Measurements from ENCODE around the gene COL24A1. TPM values are rescaled to one million over a fixed set of nuclear protein-coding genes. Genes with fewer than 3 reads are reported as not detected.

Gene COL24A1
- total and polyA plus RNA-seq, 2 donors (not counting 1 experiment from before 2014, with no cell fraction given), result not detected

DNA sequence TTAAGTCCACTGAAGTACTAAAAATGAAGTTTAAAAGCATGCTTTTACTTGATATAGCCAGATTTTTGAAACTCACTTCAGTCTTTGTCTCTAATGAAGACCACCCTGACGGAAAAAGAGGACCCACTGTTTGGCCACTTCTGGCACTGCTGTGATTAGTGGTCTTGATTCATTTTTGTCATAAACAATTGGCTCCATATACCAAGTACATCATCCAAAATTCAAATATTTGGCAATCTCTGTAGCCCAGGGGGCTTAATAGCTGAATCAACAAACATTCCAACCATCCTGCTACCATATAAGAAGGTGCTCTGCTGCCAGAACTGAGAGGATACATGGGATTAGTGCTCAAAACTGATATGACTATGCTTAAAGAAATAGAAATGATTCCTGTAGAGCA, 156.0 kb downstream of the COL24A1 start:
- no peaks in the 10 kb centered on the region for H3K79me2 ChIP-seq (ENCODE audit: control insufficient read depth, insufficient read depth, low read length)
- CTCF ChIA-PET, result no interaction called here
- no peak overlapping the region for H2AFZ ChIP-seq (ENCODE audit: insufficient read depth, low read depth, low read length, poor library complexity, severe bottlenecking)
- no peak overlapping the region for H3K4me3 Mint-ChIP-seq
- POLR2A ChIA-PET, result no interaction called here
- no peak overlapping the region for H3K27ac ChIP-seq (ENCODE audit: low read length in 2 of 2)
- H3K4me1 ChIP-seq (ENCODE audit: control insufficient read depth in 2 of 2, insufficient read depth in 2 of 2, low read length in 2 of 2), result no peaks in the 10 kb centered on the region
- H3K9me3 Mint-ChIP-seq (ENCODE audit: insufficient read depth), result peaks cover 5% of the 10 kb centered on the region
- no peaks in the 10 kb centered on the region for H3K36me3 ChIP-seq (replicated peaks in 1 of 2; ENCODE audit: control extremely low read depth in 1 of 2, control insufficient read depth in 1 of 2, extremely low read depth in 1 of 2, insufficient read depth in 2 of 2, low read length in 1 of 2)
- TF ChIP-seq, protein P1, sequence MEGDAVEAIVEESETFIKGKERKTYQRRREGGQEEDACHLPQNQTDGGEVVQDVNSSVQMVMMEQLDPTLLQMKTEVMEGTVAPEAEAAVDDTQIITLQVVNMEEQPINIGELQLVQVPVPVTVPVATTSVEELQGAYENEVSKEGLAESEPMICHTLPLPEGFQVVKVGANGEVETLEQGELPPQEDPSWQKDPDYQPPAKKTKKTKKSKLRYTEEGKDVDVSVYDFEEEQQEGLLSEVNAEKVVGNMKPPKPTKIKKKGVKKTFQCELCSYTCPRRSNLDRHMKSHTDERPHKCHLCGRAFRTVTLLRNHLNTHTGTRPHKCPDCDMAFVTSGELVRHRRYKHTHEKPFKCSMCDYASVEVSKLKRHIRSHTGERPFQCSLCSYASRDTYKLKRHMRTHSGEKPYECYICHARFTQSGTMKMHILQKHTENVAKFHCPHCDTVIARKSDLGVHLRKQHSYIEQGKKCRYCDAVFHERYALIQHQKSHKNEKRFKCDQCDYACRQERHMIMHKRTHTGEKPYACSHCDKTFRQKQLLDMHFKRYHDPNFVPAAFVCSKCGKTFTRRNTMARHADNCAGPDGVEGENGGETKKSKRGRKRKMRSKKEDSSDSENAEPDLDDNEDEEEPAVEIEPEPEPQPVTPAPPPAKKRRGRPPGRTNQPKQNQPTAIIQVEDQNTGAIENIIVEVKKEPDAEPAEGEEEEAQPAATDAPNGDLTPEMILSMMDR (IDR thresholded peaks at IDR 0.05), result no peak
- no peak for TF ChIP-seq EZH2 (IDR thresholded peaks at IDR 0.05; ENCODE audit: borderline replicate concordance, insufficient read depth, low read depth, low read length, poor library complexity, severe bottlenecking)
- no peak overlapping the region for H3K4me3 ChIP-seq (ENCODE audit: control extremely low read depth in 1 of 5, extremely low read depth in 1 of 5, insufficient read depth in 1 of 5, low read depth in 2 of 5, low read length in 4 of 5)
- DNase-seq (no peak), ATAC-seq (ENCODE audit: low read depth) (no peak)
- H3K9me3 ChIP-seq (ENCODE audit: control extremely low read depth in 1 of 3, control insufficient read depth in 2 of 3, insufficient read depth in 1 of 3, low read length in 2 of 3), result no peaks in the 10 kb centered on the region
- H3K27ac Mint-ChIP-seq, result no peak overlapping the region
- H4K20me1 ChIP-seq (ENCODE audit: control insufficient read depth, insufficient read depth, low read length, poor library complexity, severe bottlenecking), result no peaks in the 10 kb centered on the region
- no peak overlapping the region for H3K4me2 ChIP-seq (replicated peaks; ENCODE audit: low read depth, low read length, poor library complexity, severe bottlenecking)
- no CpG with 5 or more reads among the region's 1 CpG for WGBS (ENCODE audit: insufficient coverage)
- H3K27me3 ChIP-seq (replicated peaks in 1 of 4; ENCODE audit: control extremely low read depth in 1 of 4, control insufficient read depth in 3 of 4, insufficient read depth in 4 of 4, low read length in 3 of 4), result peaks cover 0 to 6% (median 0%) of the 10 kb centered on the region in 4 experiments
- no peaks in the 10 kb centered on the region for H3K4me1 Mint-ChIP-seq
- intact Hi-C loops (cut with micrococcal nuclease), result no loop called here
- no peak overlapping the region for H3K9ac ChIP-seq (ENCODE audit: low read length)
- H3K27me3 Mint-ChIP-seq, result peaks cover 3% of the 10 kb centered on the region

DNA sequence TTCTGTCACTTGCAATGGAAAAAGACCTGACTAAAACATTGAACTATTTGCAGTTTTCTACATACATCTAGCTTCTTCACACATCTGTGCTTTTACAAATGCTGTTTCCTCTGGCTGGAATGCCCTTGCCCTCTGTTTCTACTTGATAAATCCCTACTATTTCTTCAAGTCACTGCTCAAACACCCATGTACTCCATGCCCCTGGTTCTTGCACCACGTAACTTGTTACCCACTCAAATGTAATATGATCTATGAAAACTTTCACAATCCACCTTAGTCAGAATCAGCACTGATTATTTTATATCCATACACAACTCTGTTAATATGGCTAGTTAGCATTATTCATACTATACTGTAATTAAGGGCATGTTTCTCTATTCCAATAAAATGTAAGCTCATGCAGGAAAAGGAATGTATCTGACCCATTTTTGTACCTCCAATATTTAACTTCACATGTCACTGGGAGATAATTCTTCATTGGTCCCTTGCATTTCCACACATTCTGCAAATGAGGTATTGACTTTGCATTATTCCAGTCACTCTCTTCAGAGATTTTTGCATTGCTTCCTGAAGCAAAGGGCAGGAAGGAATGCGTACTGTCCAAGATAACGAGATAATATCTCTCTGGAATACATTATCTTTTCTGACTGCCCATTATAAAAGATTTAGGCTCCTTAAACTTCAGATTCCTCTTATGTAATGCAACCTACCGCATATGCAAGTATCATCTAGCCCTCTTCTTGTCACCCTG, 158.3 kb downstream of the COL24A1 start:
- Histone ChIP-seq H3K9ac (ENCODE audit: low read length) (no peak overlapping the region), H3K36me3 (replicated peaks in 1 of 2; ENCODE audit: control extremely low read depth in 1 of 2, control insufficient read depth in 1 of 2, extremely low read depth in 1 of 2, insufficient read depth in 2 of 2, low read length in 1 of 2) (no peaks in the 10 kb centered on the region), H3K27me3 (replicated peaks in 1 of 4; ENCODE audit: control extremely low read depth in 1 of 4, control insufficient read depth in 3 of 4, insufficient read depth in 4 of 4, low read length in 3 of 4) (peaks cover 0 to 6% (median 0%) of the 10 kb centered on the region in 4 experiments), H3K79me2 (ENCODE audit: control insufficient read depth, insufficient read depth, low read length) (no peaks in the 10 kb centered on the region), H3K27ac (ENCODE audit: low read length in 2 of 2) (no peak overlapping the region), H2AFZ (ENCODE audit: insufficient read depth, low read depth, low read length, poor library complexity, severe bottlenecking) (no peak overlapping the region), H3K9me3 (ENCODE audit: control extremely low read depth in 1 of 3, control insufficient read depth in 2 of 3, insufficient read depth in 1 of 3, low read length in 2 of 3) (no peaks in the 10 kb centered on the region), H3K4me1 (ENCODE audit: control insufficient read depth in 2 of 2, insufficient read depth in 2 of 2, low read length in 2 of 2) (no peaks in the 10 kb centered on the region), H4K20me1 (ENCODE audit: control insufficient read depth, insufficient read depth, low read length, poor library complexity, severe bottlenecking) (no peaks in the 10 kb centered on the region), H3K4me3 (ENCODE audit: control extremely low read depth in 1 of 5, extremely low read depth in 1 of 5, insufficient read depth in 1 of 5, low read depth in 2 of 5, low read length in 4 of 5) (no peak overlapping the region), H3K4me2 (replicated peaks; ENCODE audit: low read depth, low read length, poor library complexity, severe bottlenecking) (no peak overlapping the region)
- Mint-ChIP-seq H3K9me3 (ENCODE audit: insufficient read depth) (no peaks in the 10 kb centered on the region), H3K27ac (no peak overlapping the region), H3K27me3 (peaks cover 3% of the 10 kb centered on the region), H3K4me3 (no peak overlapping the region), H3K4me1 (no peaks in the 10 kb centered on the region)
- ATAC-seq (ENCODE audit: low read depth) (no peak), DNase-seq (no peak)
- intact Hi-C loops (cut with micrococcal nuclease), result no loop called here
- TF ChIP-seq EZH2 (IDR thresholded peaks at IDR 0.05; ENCODE audit: borderline replicate concordance, insufficient read depth, low read depth, low read length, poor library complexity, severe bottlenecking), result no peak
- TF ChIP-seq, protein P1 (IDR thresholded peaks at IDR 0.05), result no peak
- POLR2A ChIA-PET, result no interaction called here
- CTCF ChIA-PET, result no interaction called here
- WGBS (ENCODE audit: insufficient coverage), result 80% methylated on average over 1 of the region's 4 CpGs
